ENCODE data around the gene OTOG. TPM values are rescaled to one million over a fixed set of nuclear protein-coding genes. Genes with fewer than 3 reads are reported as not detected.

The OTOG gene
- total and polyA plus RNA-seq, 2 donors (not counting 1 experiment from before 2014, with no cell fraction given), result not detected

- no peak for ATAC-seq (ENCODE audit: low read depth)
- ChIA-PET CTCF (no interaction called here), POLR2A (no interaction called here)
- H3K27ac ChIP-seq (ENCODE audit: low read length in 2 of 2), result no peak overlapping the region
- no peaks in the 10 kb centered on the region for H3K4me1 Mint-ChIP-seq
- H3K9me3 Mint-ChIP-seq (ENCODE audit: insufficient read depth), result peaks cover 2% of the 10 kb centered on the region
- peaks cover 3% of the 10 kb centered on the region for H3K27me3 Mint-ChIP-seq
- H3K9me3 ChIP-seq (ENCODE audit: control extremely low read depth in 1 of 3, control insufficient read depth in 2 of 3, insufficient read depth in 1 of 3, low read length in 2 of 3), result no peaks in the 10 kb centered on the region
- no peaks in the 10 kb centered on the region for H4K20me1 ChIP-seq (ENCODE audit: control insufficient read depth, insufficient read depth, low read length, poor library complexity, severe bottlenecking)
- WGBS (ENCODE audit: insufficient coverage), result 85% methylated on average over 6 of the region's 6 CpGs
- H3K27ac Mint-ChIP-seq, result no peak overlapping the region
- H3K4me2 ChIP-seq (replicated peaks; ENCODE audit: low read depth, low read length, poor library complexity, severe bottlenecking), result no peak overlapping the region
- DNase-seq, result no peak
- no peak overlapping the region for H2AFZ ChIP-seq (ENCODE audit: insufficient read depth, low read depth, low read length, poor library complexity, severe bottlenecking)
- no peak overlapping the region for H3K4me3 Mint-ChIP-seq
- no peak overlapping the region for H3K4me3 ChIP-seq (ENCODE audit: control extremely low read depth in 1 of 5, extremely low read depth in 1 of 5, insufficient read depth in 1 of 5, low read depth in 2 of 5, low read length in 4 of 5)
- peaks cover 0 to 2% (median 0%) of the 10 kb centered on the region in 4 experiments for H3K27me3 ChIP-seq (replicated peaks in 1 of 4; ENCODE audit: control extremely low read depth in 1 of 4, control insufficient read depth in 3 of 4, insufficient read depth in 4 of 4, low read length in 3 of 4)
- intact Hi-C loops (cut with micrococcal nuclease), result no loop called here
- no peak for TF ChIP-seq EZH2 (IDR thresholded peaks at IDR 0.05; ENCODE audit: borderline replicate concordance, insufficient read depth, low read depth, low read length, poor library complexity, severe bottlenecking)
- no peak for TF ChIP-seq CTCF (IDR thresholded peaks at IDR 0.05)
- H3K79me2 ChIP-seq (ENCODE audit: control insufficient read depth, insufficient read depth, low read length), result no peaks in the 10 kb centered on the region
- no peaks in the 10 kb centered on the region for H3K4me1 ChIP-seq (ENCODE audit: control insufficient read depth in 2 of 2, insufficient read depth in 2 of 2, low read length in 2 of 2)
- no peaks in the 10 kb centered on the region for H3K36me3 ChIP-seq (replicated peaks in 1 of 2; ENCODE audit: control extremely low read depth in 1 of 2, control insufficient read depth in 1 of 2, extremely low read depth in 1 of 2, insufficient read depth in 2 of 2, low read length in 1 of 2)
- H3K9ac ChIP-seq (ENCODE audit: low read length), result no peak overlapping the region
Measured at GRCh38 chr11:17604915-17605233, 57.8 kb downstream of the OTOG start.

- Histone ChIP-seq H3K36me3 (replicated peaks in 1 of 2; ENCODE audit: control extremely low read depth in 1 of 2, control insufficient read depth in 1 of 2, extremely low read depth in 1 of 2, insufficient read depth in 2 of 2, low read length in 1 of 2) (no peaks in the 10 kb centered on the region), H3K4me3 (ENCODE audit: control extremely low read depth in 1 of 5, extremely low read depth in 1 of 5, insufficient read depth in 1 of 5, low read depth in 2 of 5, low read length in 4 of 5) (no peak overlapping the region), H3K4me2 (replicated peaks; ENCODE audit: low read depth, low read length, poor library complexity, severe bottlenecking) (no peak overlapping the region), H2AFZ (ENCODE audit: insufficient read depth, low read depth, low read length, poor library complexity, severe bottlenecking) (no peak overlapping the region), H3K79me2 (ENCODE audit: control insufficient read depth, insufficient read depth, low read length) (no peaks in the 10 kb centered on the region), H3K4me1 (ENCODE audit: control insufficient read depth in 2 of 2, insufficient read depth in 2 of 2, low read length in 2 of 2) (no peaks in the 10 kb centered on the region), H3K9ac (ENCODE audit: low read length) (no peak overlapping the region), H3K27me3 (replicated peaks in 1 of 4; ENCODE audit: control extremely low read depth in 1 of 4, control insufficient read depth in 3 of 4, insufficient read depth in 4 of 4, low read length in 3 of 4) (no peaks in the 10 kb centered on the region), H3K9me3 (ENCODE audit: control extremely low read depth in 1 of 3, control insufficient read depth in 2 of 3, insufficient read depth in 1 of 3, low read length in 2 of 3) (no peaks in the 10 kb centered on the region), H4K20me1 (ENCODE audit: control insufficient read depth, insufficient read depth, low read length, poor library complexity, severe bottlenecking) (no peaks in the 10 kb centered on the region), H3K27ac (ENCODE audit: low read length in 2 of 2) (no peak overlapping the region)
- intact Hi-C loops (cut with micrococcal nuclease), result no loop called here
- ChIA-PET POLR2A (no interaction called here), CTCF (no interaction called here)
- ATAC-seq (ENCODE audit: low read depth), result no peak
- Mint-ChIP-seq H3K9me3 (ENCODE audit: insufficient read depth) (peaks cover 2% of the 10 kb centered on the region), H3K27me3 (no peaks in the 10 kb centered on the region), H3K4me3 (no peak overlapping the region), H3K4me1 (no peaks in the 10 kb centered on the region), H3K27ac (no peak overlapping the region)
- no peak for TF ChIP-seq CTCF (IDR thresholded peaks at IDR 0.05)
- TF ChIP-seq EZH2 (IDR thresholded peaks at IDR 0.05; ENCODE audit: borderline replicate concordance, insufficient read depth, low read depth, low read length, poor library complexity, severe bottlenecking), result no peak
- DNase-seq, result no peak
- WGBS (ENCODE audit: insufficient coverage), result 87% methylated on average over 13 of the region's 17 CpGs
Measured at GRCh38 chr11:17605651-17606122, 58.6 kb downstream of the OTOG start.
